H1 (cell line): ENCODE results near the gene BTG2. TPM values are rescaled to one million over a fixed set of nuclear protein-coding genes. Genes with fewer than 3 reads are reported as not detected.

Source experiments
- CTCF ChIA-PET: fragments of 300-600 bp; sonication (Branson Sonifier 250); formaldehyde crosslinking; loops from one replicate; lab custom pipeline; 2021; ENCODE audit not compliant: partially characterized antibody; lab: Charles Lee
- POLR2A ChIA-PET: fragments of 300-600 bp; sonication (Branson Sonifier 250); formaldehyde crosslinking; loops from one replicate; lab custom pipeline; 2021; ENCODE audit warnings: inconsistent platforms; ENCODE audit not compliant: partially characterized antibody; lab: Charles Lee
- DNase-seq, 2 experiments: peaks; one replicate each; pipeline versions ENCODE4 v3.0.0 to v3.0.0-alpha.2; 2010 to 2022; ENCODE audit warnings: low spot score in 2 of 2, low read depth in 1 of 2, mixed read lengths in 1 of 2
- FAIRE-seq: peaks from 2 replicates; lab custom pipeline; 2011; peaks lifted over from hg19 to GRCh38; lab: Jason Lieb, UNC
- H2AFZ ChIP-seq: 2 replicates; pipeline ENCODE4 v1.8.1; 2012; ENCODE audit warnings: low read length, inconsistent platforms
- H2AK5ac ChIP-seq: 2 replicates; pipeline ENCODE4 v1.6.1; 2013; ENCODE audit warnings: low read depth, low read length
- H2BK120ac ChIP-seq: replicated peaks from 2 replicates; pipeline ENCODE3; 2013; ENCODE audit warnings: low read depth, low read length, inconsistent platforms
- H2BK12ac ChIP-seq: 2 replicates; pipeline ENCODE4 v1.6.1; 2013; ENCODE audit warnings: low read depth, low read length
- H2BK15ac ChIP-seq: 2 replicates; pipeline ENCODE4 v1.6.1; 2013; ENCODE audit warnings: low read length
- H2BK20ac ChIP-seq: 2 replicates; pipeline ENCODE4 v1.6.1; 2013; ENCODE audit warnings: low read length
- H2BK5ac ChIP-seq: 2 replicates; pipeline ENCODE4 v1.6.1; 2013; ENCODE audit warnings: low read depth, low read length
- H3K14ac ChIP-seq: 2 replicates; pipeline ENCODE4 v1.6.1; 2013; ENCODE audit warnings: inconsistent platforms; ENCODE audit not compliant: insufficient read length
- H3K18ac ChIP-seq: 2 replicates; pipeline ENCODE4 v1.6.1; 2013; ENCODE audit warnings: low read length; ENCODE audit errors: extremely low read depth
- H3K23ac ChIP-seq: 2 replicates; pipeline ENCODE4 v1.6.1; 2013; ENCODE audit warnings: inconsistent platforms; ENCODE audit not compliant: insufficient read length
- H3K23me2 ChIP-seq: 2 replicates; pipeline ENCODE4 v1.6.1; 2013; ENCODE audit warnings: low read depth, low read length
- H3K27ac ChIP-seq: 2 replicates; pipeline ENCODE4 v1.6.1; 2011; ENCODE audit warnings: low read depth, low read length, inconsistent platforms
- H3K27me3 ChIP-seq, 4 experiments: replicated peaks in 1 of 4; 1 replicate in 1 of 4; 2 replicates in 3 of 4; pipeline versions ENCODE4 v1.6.1 to v1.8.1; 2011 to 2013; ENCODE audit warnings: low read length in 3 of 4, mild to moderate bottlenecking in 3 of 4, inconsistent platforms in 2 of 4, mixed read lengths in 2 of 4, moderate library complexity in 1 of 4; ENCODE audit not compliant: control insufficient read depth in 3 of 4, insufficient read depth in 3 of 4; ENCODE audit errors: extremely low read depth in 1 of 4
- H3K36me3 ChIP-seq, 4 experiments: 2 replicates each; pipeline versions ENCODE4 v1.6.1 to v1.8.1; 2011 to 2013; ENCODE audit warnings: mild to moderate bottlenecking in 4 of 4, low read length in 3 of 4, moderate library complexity in 2 of 4, control low read depth in 1 of 4, inconsistent platforms in 1 of 4; ENCODE audit not compliant: insufficient read depth in 4 of 4, control insufficient read depth in 2 of 4
- H3K4ac ChIP-seq: replicated peaks from 2 replicates; pipeline ENCODE3; 2013; ENCODE audit warnings: low read length, low read depth, mixed read lengths, inconsistent platforms; ENCODE audit not compliant: insufficient read length
- H3K4me1 ChIP-seq, 4 experiments: replicated peaks in 1 of 4; 1 replicate in 1 of 4; 2 replicates in 3 of 4; pipeline versions ENCODE4 v1.6.1 to v1.8.1; 2011 to 2013; ENCODE audit warnings: low read length in 3 of 4, inconsistent platforms in 2 of 4, mixed read lengths in 1 of 4; ENCODE audit not compliant: insufficient read depth in 4 of 4, control insufficient read depth in 3 of 4
- H3K4me2 ChIP-seq, 2 experiments: 2 replicates each; pipeline versions ENCODE4 v1.6.1 to v1.8.1; 2011 to 2013; ENCODE audit warnings: low read depth in 2 of 2, low read length in 2 of 2, control low read depth in 1 of 2, inconsistent platforms in 1 of 2, mild to moderate bottlenecking in 1 of 2; ENCODE audit not compliant: insufficient read depth in 1 of 2
- H3K4me3 ChIP-seq, 4 experiments: fragments of 200-600, 300-600 bp in 1 of 4; sonication (generic), shearing (Covaris generic), sonication (Bioruptor Twin) in 1 of 4; 2 replicates each; pipeline versions ENCODE4 v1.5.1 to v1.8.1; 2011 to 2016; ENCODE audit warnings: low read length in 4 of 4, low read depth in 3 of 4, control low read depth in 2 of 4, inconsistent platforms in 2 of 4, mild to moderate bottlenecking in 2 of 4, mixed read lengths in 1 of 4, moderate library complexity in 1 of 4; ENCODE audit not compliant: insufficient read depth in 2 of 4; ENCODE audit errors: extremely low read depth in 1 of 4
- H3K56ac ChIP-seq: replicated peaks from 2 replicates; pipeline ENCODE3; 2013; ENCODE audit warnings: low read depth, mild to moderate bottlenecking, mixed read lengths, low read length, inconsistent platforms; ENCODE audit not compliant: insufficient read length
- H3K79me1 ChIP-seq: 2 replicates; pipeline ENCODE4 v1.6.1; 2013; ENCODE audit warnings: low read depth, low read length, control low read depth
- H3K79me2 ChIP-seq, 2 experiments: 2 replicates each; pipeline versions ENCODE4 v1.6.1 to v1.8.1; 2012 to 2013; ENCODE audit warnings: low read length in 2 of 2, mild to moderate bottlenecking in 2 of 2, inconsistent platforms in 1 of 2; ENCODE audit not compliant: insufficient read depth in 2 of 2, control insufficient read depth in 1 of 2
- H3K9ac ChIP-seq, 4 experiments: replicated peaks in 1 of 4; 1 replicate in 1 of 4; 2 replicates in 3 of 4; pipeline versions ENCODE4 v1.6.1 to v1.8.1; 2011 to 2013; ENCODE audit warnings: low read depth in 3 of 4, low read length in 3 of 4, control low read depth in 2 of 4, mild to moderate bottlenecking in 2 of 4, moderate library complexity in 2 of 4, inconsistent platforms in 1 of 4; ENCODE audit errors: extremely low read depth in 1 of 4
- H3K9me3 ChIP-seq, 2 experiments: 2 replicates each; pipeline versions ENCODE4 v1.6.1 to v1.8.1; 2012 to 2013; ENCODE audit warnings: mild to moderate bottlenecking in 2 of 2, moderate library complexity in 2 of 2, control low read depth in 1 of 2, inconsistent platforms in 1 of 2, low read depth in 1 of 2, low read length in 1 of 2, mixed read lengths in 1 of 2; ENCODE audit not compliant: insufficient read depth in 2 of 2
- H4K20me1 ChIP-seq, 2 experiments: replicated peaks in 1 of 2; 2 replicates each; pipeline versions ENCODE3 to v1.8.1; 2011 to 2013; ENCODE audit warnings: inconsistent platforms in 2 of 2, low read length in 2 of 2, mild to moderate bottlenecking in 1 of 2; ENCODE audit not compliant: insufficient read depth in 2 of 2, control insufficient read depth in 1 of 2
- H4K5ac ChIP-seq: 2 replicates; pipeline ENCODE4 v1.6.1; 2013; ENCODE audit warnings: low read length, low read depth, mixed read lengths, inconsistent platforms; ENCODE audit not compliant: insufficient read length
- H4K8ac ChIP-seq: 2 replicates; pipeline ENCODE4 v1.8.0; 2013; ENCODE audit warnings: mild to moderate bottlenecking, moderate library complexity, low read length, inconsistent platforms; ENCODE audit not compliant: insufficient read depth; ENCODE audit errors: extremely low read depth
- H4K91ac ChIP-seq: replicated peaks from 2 replicates; pipeline ENCODE3; 2013; ENCODE audit warnings: low read length, mixed read lengths, inconsistent platforms; ENCODE audit not compliant: insufficient read length
- SP2 ChIP-seq: IDR thresholded peaks from 2 replicates; pipeline ENCODE4 v1.6.1; 2012; ENCODE audit warnings: mild to moderate bottlenecking, low read length, inconsistent platforms
- WGBS, 2 experiments: shearing (Covaris generic) in 1 of 2; methylation state at CpG; one replicate each; pipeline versions ENCODE4 v1.1.6 to v1.1.7; 2013 to 2015; ENCODE audit warnings: low lambda C conversion rate in 2 of 2, mixed read lengths in 2 of 2, inconsistent platforms in 1 of 2, low coverage in 1 of 2, missing lambda C conversion rate in 1 of 2; ENCODE audit not compliant: insufficient replicate concordance in 2 of 2, insufficient coverage in 1 of 2, insufficient read length in 1 of 2; ENCODE audit errors: extremely low coverage in 1 of 2, missing lambda C conversion rate in 1 of 2; 5-methylcytosine and 5-hydroxymethylcytosine counted together
- polyA plus RNA-seq, 7 experiments: library from polyadenylated mRNA; depleted of rRNA in 3 of 7; stranded (reverse) in 5 of 7; unstranded in 2 of 7; fragments of >200 nt in 5 of 7; fragments of 200-250 nt in 2 of 7; gene quantifications; 1 replicate in 5 of 7; 2 replicates in 1 of 7; 4 replicates in 1 of 7; pipeline versions ENCODE4 v1.2.1 to v1.2.3, GENCODE V29; 2011 to 2013; ENCODE audit warnings: missing spikeins in 2 of 7, mixed read lengths in 2 of 7
- total RNA-seq: library from RNA; stranded (reverse); fragmentation: NEBNext Ultra II Directional; extraction: Animal tissue kit (Norgen Biotek cat#: 25700); gene quantifications from 2 replicates; pipeline ENCODE4 v1.2.1, GENCODE V29; 2021

BTG2 gene
- total and polyA plus RNA-seq, 2 of the 8 experiments (the other 6 are each of a cell fraction or from before 2014, with no cell fraction given): 4.8 to 11.0 TPM

DNA sequence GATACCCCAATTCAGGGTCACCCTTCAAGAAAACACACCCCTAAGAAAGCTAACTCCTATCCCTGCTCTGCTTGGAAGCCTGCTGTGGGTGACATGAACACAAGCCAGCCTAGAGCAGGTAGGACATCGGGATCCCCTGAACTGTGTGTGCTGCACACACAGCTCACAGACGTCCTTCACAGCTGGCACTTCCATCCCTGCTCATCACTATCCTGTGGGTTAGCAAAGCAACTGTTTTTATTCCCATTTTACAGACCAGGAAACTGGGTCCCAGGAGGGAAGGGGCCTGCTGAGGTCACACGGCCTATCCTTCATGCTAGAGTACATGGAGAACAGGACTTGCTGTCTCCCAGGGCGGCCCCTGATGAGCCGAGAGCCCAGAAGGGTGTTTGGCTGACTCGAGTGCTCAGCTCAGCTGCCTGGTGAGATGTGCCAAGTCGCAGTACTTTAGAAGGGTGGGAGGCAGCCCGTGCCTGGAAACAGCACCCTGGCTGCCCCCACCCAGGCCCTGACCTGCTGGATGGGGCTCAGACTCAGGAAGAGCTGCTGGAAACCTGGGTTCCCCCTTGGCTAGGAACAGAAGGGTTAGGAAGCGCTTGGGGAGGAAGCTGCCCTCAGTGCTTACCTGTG, 28.3 kb upstream of the BTG2 start:
- Histone ChIP-seq H2BK5ac (no peak overlapping the region), H4K8ac (no peak overlapping the region; the same call in 1 of the 2 replicates), H3K4me3 (no peak overlapping the region), H2BK15ac (no peak overlapping the region), H2AK5ac (no peak overlapping the region), H3K79me1 (no peaks in the 10 kb centered on the region), H3K27me3 (peaks cover 0 to 34% (median 10%) of the 10 kb centered on the region in 4 experiments; a peak in 5 of 7 replicates), H3K14ac (no peak overlapping the region), H3K27ac (no peak overlapping the region), H4K20me1 (no peaks in the 10 kb centered on the region), H3K18ac (no peak overlapping the region), H2BK20ac (no peak overlapping the region), H3K36me3 (no peaks in the 10 kb centered on the region), H3K23ac (no peak overlapping the region), H4K5ac (no peak overlapping the region), H3K9me3 (no peaks in the 10 kb centered on the region), H3K56ac (no peak overlapping the region), H3K4me2 (no peak overlapping the region), H3K79me2 (no peaks in the 10 kb centered on the region), H3K23me2 (no peaks in the 10 kb centered on the region; the same call in 1 of the 2 replicates), H4K91ac (no peak overlapping the region), H3K4ac (no peak overlapping the region), H3K4me1 (peaks cover 3 to 17% (median 9%) of the 10 kb centered on the region in 4 experiments), H2AFZ (no peak overlapping the region), H3K9ac (no peak overlapping the region; a peak in 1 of 7 replicates), H2BK12ac (no peak overlapping the region), H2BK120ac (no peak overlapping the region)
- ChIA-PET CTCF (interaction anchor here (0.6 to 39.0 kb wide), 8 partner anchors 9 to 242 kb away, joined by 3 to 785 read pairs (median 28); partner anchors contain the start of genes BTG2 and OPTC), POLR2A (interaction anchor here (0.8 kb wide), 1 partner anchor 12 kb away, joined by 3 read pairs; no protein-coding TSS in a partner anchor)
- 76% methylated on average over 9 of the region's 9 CpGs; no CpG with 5 or more reads in 1 of the 2 experiments for WGBS, 2 experiments
- no peak for FAIRE-seq
- peak in 1 of 2 experiments; percentile 40 for DNase-seq
- TF ChIP-seq SP2: no peak
